GM10248 (cell line): ENCODE measurements around the gene PPL.

Source experiments
- CTCF ChIA-PET: fragments of 300-600 bp; sonication (Branson Sonifier 250); formaldehyde crosslinking; extraction: SDS; loops from one replicate; lab custom pipeline; 2021; ENCODE audit warnings: antibody characterized with exemption; lab: Yijun Ruan, JAX
- POLR2A ChIA-PET: fragments of 350-650 bp; sonication (Branson Sonifier 250); formaldehyde crosslinking; extraction: SDS; loops from one replicate; lab custom pipeline; 2020; ENCODE audit warnings: antibody characterized with exemption; lab: Yijun Ruan, JAX
- DNase-seq: peaks from one replicate; pipeline ENCODE4 v3.0.0; 2012; ENCODE audit errors: extremely low spot score
- TF ChIP-seq, protein P1 (sequence below): IDR thresholded peaks from 2 replicates; pipeline ENCODE4 v1.5.1; 2012; ENCODE audit warnings: mild to moderate bottlenecking, low read depth; ENCODE audit errors: extremely low read depth, missing control alignments, control extremely low read depth

Gene PPL

GRCh38 chr16:4911970-4912386 lies 25.0 kb downstream of the PPL start:
- ChIA-PET POLR2A (no interaction called here), CTCF (interaction anchor here (1.9 kb wide), 1 partner anchor 44 kb away, joined by 4 read pairs; no protein-coding TSS in a partner anchor)
- DNase-seq = no peak
- TF ChIP-seq, protein P1, sequence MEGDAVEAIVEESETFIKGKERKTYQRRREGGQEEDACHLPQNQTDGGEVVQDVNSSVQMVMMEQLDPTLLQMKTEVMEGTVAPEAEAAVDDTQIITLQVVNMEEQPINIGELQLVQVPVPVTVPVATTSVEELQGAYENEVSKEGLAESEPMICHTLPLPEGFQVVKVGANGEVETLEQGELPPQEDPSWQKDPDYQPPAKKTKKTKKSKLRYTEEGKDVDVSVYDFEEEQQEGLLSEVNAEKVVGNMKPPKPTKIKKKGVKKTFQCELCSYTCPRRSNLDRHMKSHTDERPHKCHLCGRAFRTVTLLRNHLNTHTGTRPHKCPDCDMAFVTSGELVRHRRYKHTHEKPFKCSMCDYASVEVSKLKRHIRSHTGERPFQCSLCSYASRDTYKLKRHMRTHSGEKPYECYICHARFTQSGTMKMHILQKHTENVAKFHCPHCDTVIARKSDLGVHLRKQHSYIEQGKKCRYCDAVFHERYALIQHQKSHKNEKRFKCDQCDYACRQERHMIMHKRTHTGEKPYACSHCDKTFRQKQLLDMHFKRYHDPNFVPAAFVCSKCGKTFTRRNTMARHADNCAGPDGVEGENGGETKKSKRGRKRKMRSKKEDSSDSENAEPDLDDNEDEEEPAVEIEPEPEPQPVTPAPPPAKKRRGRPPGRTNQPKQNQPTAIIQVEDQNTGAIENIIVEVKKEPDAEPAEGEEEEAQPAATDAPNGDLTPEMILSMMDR = no peak

- POLR2A ChIA-PET = no interaction called here
- TF ChIP-seq, protein P1 = no peak
- CTCF ChIA-PET = no interaction called here
- DNase-seq = no peak
Observed at GRCh38 chr16:4910828-4911227, 26.1 kb downstream of the PPL start.

GRCh38 chr16:4909825-4910224 lies 27.1 kb downstream of the PPL start:
- TF ChIP-seq, protein P1 = no peak
- ChIA-PET CTCF (no interaction called here), POLR2A (no interaction called here)
- no peak for DNase-seq

DNA sequence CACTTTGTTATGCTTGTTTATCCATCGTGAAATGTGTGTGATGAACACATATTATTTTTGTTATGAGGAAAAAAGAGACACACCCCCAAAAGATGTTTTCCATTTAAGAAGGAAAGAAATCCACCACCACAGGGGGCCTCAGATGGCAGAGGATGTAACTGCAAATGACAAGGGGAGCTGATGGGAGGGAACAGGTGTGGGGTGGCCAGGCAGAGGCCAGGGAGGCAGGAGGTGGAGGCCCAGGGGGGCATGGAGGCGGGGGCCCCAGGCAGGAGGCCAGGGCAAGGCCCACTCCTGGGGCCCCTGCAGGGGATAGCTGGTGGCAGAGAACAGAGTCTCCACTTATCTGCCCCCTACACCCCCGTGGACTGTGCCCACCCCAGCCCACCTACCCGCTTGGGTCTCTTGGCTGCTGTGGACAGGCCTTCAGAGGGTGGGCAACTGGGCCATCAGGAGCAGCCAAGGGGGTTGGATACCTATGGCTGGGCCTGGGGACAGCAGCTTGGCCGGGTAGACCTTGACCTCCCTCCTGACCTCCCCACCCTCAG lies 28.0 kb downstream of the PPL start:
- CTCF ChIA-PET = no interaction called here
- DNase-seq = no peak
- POLR2A ChIA-PET = no interaction called here
- TF ChIP-seq, protein P1 = no peak

GRCh38 chr16:4904942-4905615 lies 31.9 kb downstream of the PPL start:
- ChIA-PET POLR2A (no interaction called here), CTCF (interaction anchor here (0.9 kb wide), 1 partner anchor 32 kb away, joined by 3 read pairs; no protein-coding TSS in a partner anchor)
- TF ChIP-seq, protein P1 = no peak
- no peak for DNase-seq

DNA sequence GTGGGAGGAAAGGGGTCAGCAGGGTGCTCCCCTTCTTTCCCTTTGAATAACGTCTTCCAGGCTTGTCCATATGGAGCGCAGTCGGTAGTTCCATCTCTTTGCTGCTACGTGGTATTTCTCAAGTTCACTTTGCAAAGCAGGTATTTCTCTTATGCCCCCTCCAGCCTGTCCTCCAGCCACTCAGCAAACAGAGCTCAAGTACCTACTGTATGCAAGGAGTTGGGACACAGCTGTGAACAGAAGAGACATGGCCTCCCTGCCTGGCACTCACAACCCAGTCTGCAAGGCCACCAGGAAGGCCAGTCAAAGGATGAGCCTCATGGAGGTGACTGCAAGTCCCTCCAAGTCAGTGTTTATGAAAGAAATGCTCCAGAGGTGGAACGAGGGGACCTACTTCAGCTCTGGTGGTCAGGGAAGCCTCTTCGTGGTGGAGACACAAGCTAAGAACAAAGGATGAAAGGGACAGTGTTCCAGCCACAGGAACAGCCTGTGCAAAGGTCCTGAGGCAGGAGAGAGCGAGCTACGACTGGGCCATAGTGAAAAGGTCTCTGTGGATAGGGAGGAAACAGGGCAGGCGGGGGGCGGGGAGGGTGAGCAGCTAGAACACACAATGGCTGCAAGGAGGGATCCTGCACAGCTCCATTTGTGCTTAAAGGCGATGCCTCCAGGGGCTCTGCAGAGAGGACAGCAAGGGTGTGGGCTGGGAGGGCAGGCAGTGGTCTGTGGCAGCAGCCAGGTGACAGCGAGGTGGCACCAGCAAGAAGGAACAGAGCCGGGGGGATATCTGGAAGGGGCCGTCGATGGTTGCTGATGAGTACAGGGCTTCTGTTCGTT lies 32.6 kb downstream of the PPL start:
- no peak for DNase-seq
- TF ChIP-seq, protein P1 = no peak
- ChIA-PET CTCF (interaction anchor here (0.9 to 1.7 kb wide), 3 partner anchors 10 to 38 kb away, joined by 3 read pairs; no protein-coding TSS in a partner anchor), POLR2A (no interaction called here)
